ENCODE measurements around the gene SLC38A3. TPM values are rescaled to one million over a fixed set of nuclear protein-coding genes. Genes with fewer than 3 reads are reported as not detected.

The SLC38A3 gene
- total and polyA plus RNA-seq, 9 of the 15 experiments (the other 6 are each of a cell fraction or from before 2014, with no cell fraction given): 0.09 to 0.38 (median 0.16) TPM; not detected in 6

- DNase-seq (ENCODE audit: extremely low read depth in 1 of 4, low spot score in 3 of 4): peak; percentile 54 to 63 (median 60)
- in situ Hi-C loops (cut with MboI): no loop called here
- H3K4me1 ChIP-seq (replicated peaks in 1 of 2; ENCODE audit: control insufficient read depth in 2 of 2, insufficient read depth in 2 of 2, low read length in 2 of 2): peaks cover 9 to 49% of the 10 kb centered on the region in 2 experiments; a peak in 4 of 5 replicates
- peak overlapping the region in 1 of 2 experiments; percentile 52; a peak in 1 of 4 replicates for H3K9ac ChIP-seq (ENCODE audit: insufficient read depth in 1 of 2, low read depth in 2 of 2, low read length in 2 of 2)
- no peak for FAIRE-seq
- H4K20me1 ChIP-seq (replicated peaks; ENCODE audit: control insufficient read depth, insufficient read depth, low read length): peaks cover 3% of the 10 kb centered on the region; the same call in 1 of the 2 replicates
- H3K9me3 ChIP-seq (replicated peaks; ENCODE audit: control insufficient read depth, insufficient read depth, low read depth, low read length): no peaks in the 10 kb centered on the region
- WGBS (ENCODE audit: insufficient coverage, low coverage, missing lambda C conversion rate): 20% methylated on average over 3 of the region's 7 CpGs
- intact Hi-C loops (cut with micrococcal nuclease): no loop called here
- H3K27me3 ChIP-seq (ENCODE audit: control insufficient read depth in 2 of 2, insufficient read depth in 2 of 2, low read length in 2 of 2): no peaks in the 10 kb centered on the region
- H3K36me3 ChIP-seq (ENCODE audit: control insufficient read depth, insufficient read depth, low read length): no peaks in the 10 kb centered on the region
- no peak overlapping the region for H3K27ac ChIP-seq (ENCODE audit: extremely low read depth, low read depth, low read length)
- H2AFZ ChIP-seq (ENCODE audit: low read depth, low read length): no peak overlapping the region
- peak; percentile 57 for ATAC-seq
- no TSS peak for BruUV-seq (replicated peaks)
- no peak overlapping the region for H3K4me2 ChIP-seq (ENCODE audit: insufficient read depth, low read length)
- no peak overlapping the region for H3K4me3 ChIP-seq
- no peaks in the 10 kb centered on the region for H3K9me1 ChIP-seq (ENCODE audit: control insufficient read depth, insufficient read depth, low read length)
- no peak for TF ChIP-seq STAT5A (IDR thresholded peaks at IDR 0.05; ENCODE audit: borderline replicate concordance, low read length)
- no peak for TF ChIP-seq BRF1 (IDR thresholded peaks at IDR 0.05; ENCODE audit: borderline replicate concordance, extremely low read depth, insufficient read length)
- no peak for TF ChIP-seq KLF10 (CRISPR knock-in tag; IDR thresholded peaks at IDR 0.05)
- TF ChIP-seq ZFPM2 (CRISPR knock-in tag; IDR thresholded peaks at IDR 0.05): no peak
- no peak for TF ChIP-seq SRSF3 (IDR thresholded peaks at IDR 0.05; ENCODE audit: insufficient read depth, low read length)
- TF ChIP-seq ZNF217 (CRISPR knock-in tag; IDR thresholded peaks at IDR 0.05): no peak
- TF ChIP-seq VEZF1 (CRISPR knock-in tag; IDR thresholded peaks at IDR 0.05): no peak
- TF ChIP-seq ZBTB7A (IDR thresholded peaks at IDR 0.05; ENCODE audit: borderline replicate concordance, control insufficient read depth, low read depth, low read length): 0 out of 2 replicates have a peak, but pooled peaks have one; percentile 3
- peak in 1 of 3 experiments; percentile 23 for TF ChIP-seq YY1 (IDR thresholded peaks at IDR 0.05; ENCODE audit: borderline replicate concordance in 1 of 3, control insufficient read depth in 1 of 3, extremely low read depth in 1 of 3, insufficient read depth in 3 of 3, insufficient read length in 1 of 3, insufficient replicate concordance in 2 of 3, low read depth in 1 of 3, low read length in 2 of 3)
- TF ChIP-seq FOXK1 (CRISPR knock-in tag; IDR thresholded peaks at IDR 0.05; ENCODE audit: borderline replicate concordance): no peak
- TF ChIP-seq ZNF785 (CRISPR knock-in tag; IDR thresholded peaks at IDR 0.05): no peak
- no peaks in the 10 kb centered on the region; the same call in 2 of the 3 replicates for H3K79me2 ChIP-seq (ENCODE audit: control insufficient read depth, insufficient read depth, low read length)
- POLR2A ChIA-PET: interaction anchor here (0.6 kb wide), 1 partner anchor 27 kb away, joined by 3 read pairs; no protein-coding TSS in a partner anchor
- CTCF ChIA-PET (ENCODE audit: low intra/inter-chr PET ratio): no interaction called here
These were observed 44.5 kb upstream of the SLC38A3 start for GRCh38 chr3:50160561-50160983.

Measured in K562 (cell line).